ENCODE data around the gene SLC5A2. TPM values are rescaled to one million over a fixed set of nuclear protein-coding genes. Genes with fewer than 3 reads are reported as not detected.
"Not testable (repeated sequence)": the region's sequence is repeated elsewhere in the genome, so short reads cannot be mapped to it uniquely, and the experiment has no call there.

Gene SLC5A2
- total RNA-seq, 1 experiment from 2014 or later: not detected

- Histone ChIP-seq H3K9me3 (replicated peaks) (no peaks in the 10 kb centered on the region), H3K4me1 (replicated peaks) (peaks cover 12% of the 10 kb centered on the region), H3K36me3 (peaks cover 16% of the 10 kb centered on the region), H3K4me3 (no peak overlapping the region), H3K27me3 (replicated peaks) (no peaks in the 10 kb centered on the region), H3K27ac (no peak overlapping the region)
- DNase-seq (ENCODE audit: low read depth in 1 of 2, low spot score in 2 of 2): no peak
These were observed 22.6 kb downstream of the SLC5A2 start for GRCh38 chr16:31505483-31505882.

GRCh38 chr16:31507617-31507928 is 24.6 kb downstream of the SLC5A2 start:
- no peak for DNase-seq (ENCODE audit: low read depth in 1 of 2, low spot score in 2 of 2)
- Histone ChIP-seq H3K27ac (peak overlapping the region; percentile 93), H3K4me3 (peak overlapping the region; percentile 82), H3K36me3 (peaks cover 12% of the 10 kb centered on the region), H3K27me3 (replicated peaks) (no peaks in the 10 kb centered on the region), H3K4me1 (replicated peaks) (peaks cover 5% of the 10 kb centered on the region), H3K9me3 (replicated peaks) (peaks cover 6% of the 10 kb centered on the region)

DNA sequence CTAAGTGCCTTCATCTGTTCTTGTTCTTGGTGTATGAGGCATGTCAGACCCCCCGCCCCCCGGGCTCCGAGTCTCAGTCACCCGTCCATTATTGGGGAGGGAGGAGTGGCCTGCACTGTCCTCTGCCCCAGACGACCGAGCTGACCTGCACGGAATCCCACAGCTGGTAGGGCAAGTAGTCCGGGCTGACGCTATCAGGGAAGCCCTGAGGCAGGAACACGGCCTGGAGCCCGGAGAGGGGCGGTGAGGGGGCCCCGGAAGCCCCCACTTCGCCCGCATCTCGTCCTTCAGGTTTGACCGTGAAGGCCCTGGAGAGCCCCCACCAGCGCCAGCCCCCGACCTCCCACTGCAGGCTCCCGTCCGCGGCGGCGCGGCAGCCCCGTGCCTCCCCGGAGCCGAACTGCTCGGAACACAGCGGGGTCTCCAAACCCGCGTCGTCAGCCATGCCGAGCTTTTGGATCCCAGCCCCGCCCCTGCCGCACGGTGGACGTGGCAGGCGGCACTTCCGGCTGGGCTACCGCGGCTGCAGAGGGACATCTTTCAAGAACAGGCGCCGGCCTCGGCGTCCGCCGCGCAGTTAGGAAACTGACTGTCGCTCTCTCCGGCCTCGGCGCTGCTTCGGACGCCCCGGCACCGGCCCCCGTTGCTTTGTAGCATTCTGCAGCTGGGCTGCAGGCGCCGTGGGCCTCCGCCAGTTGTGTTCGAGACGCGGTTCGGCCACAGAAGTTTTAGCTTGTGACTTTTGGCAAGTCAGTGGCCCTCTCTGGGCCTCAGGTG is 25.2 kb downstream of the SLC5A2 start, which contains the start of gene RUSF1:
TSS of gene RUSF1 (minus strand) at position 463 of the 777 bp plus-strand sequence. CDS start at position 445, 18 bp downstream.
- Histone ChIP-seq H3K36me3 (peaks cover 12% of the 10 kb centered on the region), H3K4me1 (replicated peaks) (peaks cover 11% of the 10 kb centered on the region), H3K4me3 (peak within 1 kb of the TSS; percentile 82), H3K27ac (peak within 1 kb of the TSS; percentile 93), H3K9me3 (replicated peaks) (peaks cover 10% of the 10 kb centered on the region), H3K27me3 (replicated peaks) (no peaks in the 10 kb centered on the region)
- peak; percentile 88 to 92 for DNase-seq (ENCODE audit: low read depth in 1 of 2, low spot score in 2 of 2)

DNA sequence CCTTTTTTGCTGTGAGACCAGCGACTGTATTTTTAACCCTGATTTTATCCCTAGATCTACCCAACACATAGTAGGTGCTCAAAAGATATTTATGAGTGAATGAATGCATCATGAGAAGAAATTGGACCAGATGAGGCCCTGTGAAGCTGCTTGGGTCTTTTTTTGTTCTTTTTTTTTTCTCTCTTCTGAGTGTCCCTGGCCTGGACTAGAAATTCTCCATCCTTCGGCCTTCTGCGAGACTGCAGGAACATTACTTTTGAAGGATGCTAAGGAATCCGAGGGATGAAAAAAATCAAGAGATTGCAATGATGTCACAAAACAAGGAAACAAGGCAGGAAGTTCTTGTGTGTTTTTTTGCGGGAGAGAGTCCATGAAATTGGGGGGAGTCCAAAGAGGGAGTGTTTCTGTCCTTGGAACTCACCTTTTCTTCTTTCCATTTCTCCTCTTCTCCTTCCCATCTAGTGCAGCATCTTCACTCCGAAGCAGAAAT is 25.8 kb downstream of the SLC5A2 start:
- Histone ChIP-seq H3K27me3 (replicated peaks) (no peaks in the 10 kb centered on the region), H3K36me3 (peaks cover 12% of the 10 kb centered on the region), H3K4me1 (replicated peaks) (peaks cover 17% of the 10 kb centered on the region), H3K27ac (peak overlapping the region; percentile 93), H3K9me3 (replicated peaks) (peaks cover 10% of the 10 kb centered on the region), H3K4me3 (peak overlapping the region; percentile 82)
- DNase-seq (ENCODE audit: low read depth in 1 of 2, low spot score in 2 of 2): no peak

DNA sequence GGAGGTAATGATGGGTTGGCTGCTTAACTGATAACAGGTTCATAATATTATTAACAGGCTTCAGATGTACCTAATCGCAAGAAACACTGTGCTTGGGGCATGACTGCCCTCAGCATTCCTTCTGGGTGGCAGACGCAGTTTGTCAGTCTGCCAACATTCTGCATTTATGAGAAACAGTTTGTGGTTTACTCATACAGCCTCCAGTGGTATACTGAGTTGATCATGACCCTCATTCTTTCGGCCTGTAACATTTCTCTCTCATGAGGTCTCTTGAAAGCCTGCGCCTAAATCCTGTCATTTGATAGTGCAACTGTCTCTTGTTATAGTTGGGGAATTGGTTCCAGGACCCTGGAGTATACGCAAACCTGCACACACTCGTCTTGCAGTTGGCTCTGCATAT is 30.2 kb downstream of the SLC5A2 start:
- Histone ChIP-seq H3K27ac (no peak overlapping the region; the same call in 1 of the 2 replicates), H3K9me3 (replicated peaks) (peaks cover 10% of the 10 kb centered on the region), H3K4me3 (no peak overlapping the region), H3K4me1 (replicated peaks) (peaks cover 18% of the 10 kb centered on the region), H3K27me3 (replicated peaks) (no peaks in the 10 kb centered on the region), H3K36me3 (peaks cover under 1% of the 10 kb centered on the region)
- DNase-seq (ENCODE audit: low read depth in 1 of 2, low spot score in 2 of 2): peak; percentile 59 to 62

DNA sequence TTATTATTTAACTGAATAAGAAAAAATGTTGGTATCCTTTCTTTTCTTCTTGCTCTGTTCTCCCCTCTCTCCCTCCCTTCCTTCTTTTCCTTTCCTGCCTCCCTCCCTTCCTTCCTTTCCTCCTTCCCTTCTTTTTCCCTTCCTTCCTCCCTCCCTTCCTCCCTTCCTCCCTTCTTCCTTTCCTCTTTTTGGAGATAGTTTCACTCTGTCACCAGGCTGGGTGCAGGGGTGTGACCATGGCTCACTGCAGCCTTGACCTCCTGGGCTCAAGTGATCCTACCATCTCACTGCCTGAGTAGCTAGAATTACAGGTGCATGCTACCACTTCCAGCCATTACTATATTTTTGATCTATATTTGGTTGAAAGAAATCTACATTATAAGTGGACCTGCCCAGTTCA is 31.0 kb downstream of the SLC5A2 start:
- H3K9me3 ChIP-seq (replicated peaks): peaks cover 10% of the 10 kb centered on the region
- peaks cover 18% of the 10 kb centered on the region for H3K4me1 ChIP-seq (replicated peaks)
- H3K4me3 ChIP-seq: no peak overlapping the region
- no peaks in the 10 kb centered on the region for H3K36me3 ChIP-seq
- DNase-seq (ENCODE audit: low read depth in 1 of 2, low spot score in 2 of 2): no peak
- no peaks in the 10 kb centered on the region for H3K27me3 ChIP-seq (replicated peaks)
- H3K27ac ChIP-seq: no peak overlapping the region

GRCh38 chr16:31517800-31518402 is 35.0 kb downstream of the SLC5A2 start:
- no peak overlapping the region for H3K27ac ChIP-seq
- H3K36me3 ChIP-seq: no peaks in the 10 kb centered on the region

GRCh38 chr16:31519759-31520431 is 37.0 kb downstream of the SLC5A2 start:
- Histone ChIP-seq H3K36me3 (no peaks in the 10 kb centered on the region), H3K9me3 (replicated peaks) (no peaks in the 10 kb centered on the region), H3K27ac (no peak overlapping the region), H3K27me3 (replicated peaks) (no peaks in the 10 kb centered on the region), H3K4me3 (no peak overlapping the region), H3K4me1 (replicated peaks) (no peaks in the 10 kb centered on the region)
- no peak for DNase-seq (ENCODE audit: low read depth in 1 of 2, low spot score in 2 of 2)

More at GRCh38 chr16:31517800-31518402, 35.0 kb downstream of the SLC5A2 start:
- no peak overlapping the region for H3K4me3 ChIP-seq
- H3K4me1 ChIP-seq (replicated peaks): peaks cover 9% of the 10 kb centered on the region
- H3K9me3 ChIP-seq (replicated peaks): no peaks in the 10 kb centered on the region; the same call in 1 of the 2 replicates
- no peak for DNase-seq (ENCODE audit: low read depth in 1 of 2, low spot score in 2 of 2)
- H3K27me3 ChIP-seq (replicated peaks): no peaks in the 10 kb centered on the region

DNA sequence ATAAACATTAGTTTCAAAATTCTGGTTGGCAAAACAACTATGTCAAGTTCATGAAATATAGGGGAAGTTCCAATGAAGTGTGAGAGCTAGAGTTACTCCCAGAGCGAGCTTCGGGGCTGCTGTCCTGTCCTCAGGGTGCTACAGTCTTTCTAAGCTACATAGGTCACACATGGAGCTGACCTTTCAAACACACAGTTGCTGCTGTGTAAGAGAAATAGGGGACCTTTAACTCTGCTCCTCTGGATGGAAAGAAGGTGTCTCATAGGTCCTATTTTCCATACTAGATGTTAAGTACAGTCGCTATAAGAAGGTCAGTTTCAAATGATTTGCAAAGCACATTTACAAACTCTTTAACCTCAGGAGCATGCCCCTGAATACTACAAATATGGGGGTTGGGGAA is 38.4 kb downstream of the SLC5A2 start:
- no peaks in the 10 kb centered on the region for H3K4me1 ChIP-seq (replicated peaks)
- H3K36me3 ChIP-seq: no peaks in the 10 kb centered on the region
- DNase-seq (ENCODE audit: low read depth in 1 of 2, low spot score in 2 of 2): no peak
- H3K27ac ChIP-seq: no peak overlapping the region
- no peaks in the 10 kb centered on the region for H3K27me3 ChIP-seq (replicated peaks)
- no peak overlapping the region for H3K4me3 ChIP-seq
- H3K9me3 ChIP-seq (replicated peaks): no peaks in the 10 kb centered on the region

GRCh38 chr16:31522071-31522470 is 39.1 kb downstream of the SLC5A2 start:
- no peak for DNase-seq (ENCODE audit: low read depth in 1 of 2, low spot score in 2 of 2)
- no peak overlapping the region for H3K4me3 ChIP-seq
- H3K36me3 ChIP-seq: no peaks in the 10 kb centered on the region
- no peaks in the 10 kb centered on the region for H3K9me3 ChIP-seq (replicated peaks)
- no peaks in the 10 kb centered on the region for H3K4me1 ChIP-seq (replicated peaks)
- H3K27me3 ChIP-seq (replicated peaks): no peaks in the 10 kb centered on the region
- no peak overlapping the region for H3K27ac ChIP-seq

DNA sequence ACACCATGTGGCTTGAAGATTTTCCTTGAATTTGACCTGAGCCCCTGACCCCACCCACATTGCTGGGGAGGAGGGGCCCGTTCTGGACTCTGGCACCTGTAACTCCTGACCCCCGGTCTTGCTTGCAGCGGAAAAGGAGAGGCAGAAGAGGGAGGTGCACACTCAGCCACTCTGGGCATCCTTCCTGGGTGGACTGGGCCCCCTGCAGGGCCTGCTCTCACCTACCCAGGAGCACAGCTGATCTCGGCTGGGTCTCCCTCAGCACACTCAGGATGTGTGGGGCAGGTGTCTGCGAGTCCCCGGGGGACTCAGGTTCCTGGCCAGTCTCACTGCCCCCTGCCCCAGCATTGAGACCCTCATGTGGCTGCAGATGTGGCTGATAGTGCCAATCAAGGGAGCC is 40.8 kb downstream of the SLC5A2 start:
- not testable (repeated sequence) for DNase-seq (ENCODE audit: low read depth in 1 of 2, low spot score in 2 of 2); H3K27ac ChIP-seq; H3K4me1 ChIP-seq (replicated peaks); H3K27me3 ChIP-seq (replicated peaks); H3K36me3 ChIP-seq; H3K9me3 ChIP-seq (replicated peaks); H3K4me3 ChIP-seq

- Histone ChIP-seq H3K9me3 (replicated peaks) (no peaks in the 10 kb centered on the region), H3K27ac (no peak overlapping the region), H3K36me3 (no peaks in the 10 kb centered on the region), H3K4me1 (replicated peaks) (no peaks in the 10 kb centered on the region), H3K4me3 (no peak overlapping the region), H3K27me3 (replicated peaks) (peaks cover 10% of the 10 kb centered on the region; the same call in 1 of the 2 replicates)
- DNase-seq (ENCODE audit: low read depth in 1 of 2, low spot score in 2 of 2): no peak
These were observed 42.2 kb downstream of the SLC5A2 start for GRCh38 chr16:31525113-31525512.

- H3K27ac ChIP-seq: no peak within 1 kb of the TSS
- no peak for DNase-seq (ENCODE audit: low read depth in 1 of 2, low spot score in 2 of 2)
- H3K4me3 ChIP-seq: no peak within 1 kb of the TSS
These were observed 44.9 kb downstream of the SLC5A2 start, which contains the start of gene AHSP for GRCh38 chr16:31527734-31528274. Gene AHSP, plus strand, starts transcription at chr16:31527900. Its CDS starts 240 bp downstream, at chr16:31528140.

More at GRCh38 chr16:31527734-31528274, 44.9 kb downstream of the SLC5A2 start, which contains the start of gene AHSP:
- Histone ChIP-seq H3K36me3 (no peaks in the 10 kb centered on the region), H3K9me3 (replicated peaks) (no peaks in the 10 kb centered on the region), H3K4me1 (replicated peaks) (no peaks in the 10 kb centered on the region), H3K27me3 (replicated peaks) (peaks cover 17% of the 10 kb centered on the region)

Data from SJSA1 (cell line).